Left renal pelvis (tissue), 4 donors: ENCODE results near the gene COPS2. TPM values are rescaled to one million over a fixed set of nuclear protein-coding genes. Genes with fewer than 3 reads are reported as not detected.
"Not testable (repeated sequence)": the region's sequence is repeated elsewhere in the genome, so short reads cannot be mapped to it uniquely, and the experiment has no call there.

ENCODE experiments used
- DNase-seq, 4 donors: peaks; one replicate each; pipeline ENCODE4 v3.0.0-alpha.2; 2013; ENCODE audit warnings: low read depth in 4 of 4, low spot score in 3 of 4
- polyA plus RNA-seq, 4 donors: library from polyadenylated mRNA; unstranded; fragments of 120-200 nt; gene quantifications; one replicate each; pipeline ENCODE4 v1.2.1, GENCODE V29; 2013; ENCODE audit not compliant: insufficient read length in 4 of 4

Gene COPS2
- 100 to 1,000 TPM in 2 of 4 donors, 10 to 100 TPM in 2; 87.2 to 132 (median 104) TPM for polyA plus RNA-seq

- DNase-seq = peak; percentile 96 to 98 (median 98)
Measured at GRCh38 chr15:49155110-49155833, at the start of gene COPS2. Gene COPS2 (minus strand): TSS chr15:49155599. CDS start chr15:49155578, 21 bp downstream.

GRCh38 chr15:49200347-49200746 is 44.9 kb upstream of the COPS2 start:
- no peak for DNase-seq

- DNase-seq = no peak
Measured at GRCh38 chr15:49199666-49200065, 44.3 kb upstream of the COPS2 start.

DNA sequence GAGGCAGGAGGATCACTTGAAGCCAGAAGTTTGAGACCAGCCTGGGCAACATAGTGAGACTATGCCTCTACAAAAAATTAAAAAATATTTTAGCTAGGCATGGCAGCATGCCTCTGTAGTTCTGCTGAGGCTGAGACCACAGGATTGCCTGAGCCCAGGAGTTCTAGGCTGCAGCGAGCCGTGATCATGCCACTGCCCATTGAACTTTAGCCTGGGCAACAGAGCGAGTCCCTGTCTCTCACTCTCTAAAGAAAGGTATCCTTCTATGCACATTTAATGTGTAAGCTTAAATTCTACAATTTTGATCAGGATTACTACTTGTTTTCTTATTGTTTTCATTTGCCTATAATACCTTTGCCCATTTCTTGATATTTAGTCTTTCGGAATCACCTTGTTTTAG is 41.5 kb upstream of the COPS2 start:
- no peak for DNase-seq

- no peak for DNase-seq
Measured at GRCh38 chr15:49191892-49192291, 36.5 kb upstream of the COPS2 start.

- DNase-seq = no peak
Measured at GRCh38 chr15:49190586-49190985, 35.2 kb upstream of the COPS2 start.

DNA sequence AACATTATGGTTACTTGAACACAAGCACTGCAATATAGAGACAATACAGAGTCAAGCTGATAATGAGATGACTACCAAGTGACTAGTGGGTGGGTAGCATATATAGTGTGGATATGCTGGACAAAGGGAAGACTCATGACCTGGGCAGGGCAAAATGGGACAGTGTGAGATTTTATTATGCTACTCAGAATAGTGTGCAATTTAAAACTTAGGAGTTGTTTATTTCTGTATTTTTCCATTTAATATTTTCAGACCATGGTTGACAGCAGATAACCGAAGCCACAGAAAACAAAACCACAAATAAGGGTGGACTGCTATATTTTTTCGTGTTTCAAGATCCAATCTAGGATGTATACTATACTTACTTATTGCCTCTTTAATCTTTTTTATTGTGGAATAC is 34.2 kb upstream of the COPS2 start:
- DNase-seq = no peak

DNA sequence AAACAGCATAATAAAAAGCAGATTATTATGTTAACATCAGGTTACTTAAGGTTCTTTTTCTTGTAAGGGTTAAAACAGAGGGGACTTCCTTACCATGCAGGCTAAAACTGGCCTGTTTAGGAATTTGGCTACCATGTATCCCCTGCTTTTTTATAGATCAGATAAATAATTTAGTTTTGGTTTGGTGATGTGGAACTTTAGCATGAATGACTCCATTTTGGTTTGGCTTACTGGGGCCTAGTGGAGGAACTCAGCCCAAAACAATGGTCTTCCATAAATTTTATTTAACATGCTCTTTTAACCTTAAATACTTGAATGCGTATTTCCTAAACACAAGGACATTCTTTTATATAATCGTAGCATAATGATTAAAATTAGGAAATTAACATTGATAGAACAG is 33.5 kb upstream of the COPS2 start:
- DNase-seq = no peak

DNA sequence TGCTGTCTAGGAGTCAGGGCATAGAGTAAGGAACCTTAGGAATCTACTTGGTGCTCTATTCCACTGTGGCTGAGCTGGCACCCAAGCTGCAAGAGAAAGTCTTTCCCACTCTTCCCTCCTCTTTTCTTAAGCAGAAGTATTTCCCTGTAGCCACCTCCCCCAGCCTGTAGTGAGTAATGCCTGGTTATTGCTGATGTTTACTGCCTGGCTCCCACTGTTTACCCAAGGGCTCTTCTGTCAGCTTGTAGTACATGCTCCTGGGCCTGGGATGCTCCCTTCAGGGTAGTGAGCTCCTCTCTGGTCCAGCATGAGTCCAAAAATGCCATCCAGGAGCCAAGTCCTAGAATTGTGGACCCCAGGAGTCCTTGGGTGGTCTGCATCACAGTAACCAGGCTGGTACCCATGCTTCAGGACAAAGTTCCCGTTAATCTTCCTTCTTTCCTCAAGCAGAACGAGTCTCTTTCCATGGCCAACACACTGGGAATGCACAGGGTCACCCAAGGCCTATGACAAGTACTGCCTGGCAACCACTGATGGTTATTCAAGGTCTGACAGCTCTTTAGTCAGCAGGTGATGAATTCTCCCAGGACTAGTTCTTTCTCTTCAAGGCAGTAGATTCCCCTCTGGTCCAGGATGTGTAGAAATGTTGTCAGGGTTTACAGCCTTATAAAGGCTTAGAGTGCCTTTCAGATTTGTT is 32.3 kb upstream of the COPS2 start:
- DNase-seq = no peak

- no peak for DNase-seq
Measured at GRCh38 chr15:49185473-49185872, 30.1 kb upstream of the COPS2 start.

GRCh38 chr15:49183741-49184140 is 28.3 kb upstream of the COPS2 start:
- not testable (repeated sequence) for DNase-seq

- no peak for DNase-seq
Measured at GRCh38 chr15:49182128-49182527, 26.7 kb upstream of the COPS2 start.

DNA sequence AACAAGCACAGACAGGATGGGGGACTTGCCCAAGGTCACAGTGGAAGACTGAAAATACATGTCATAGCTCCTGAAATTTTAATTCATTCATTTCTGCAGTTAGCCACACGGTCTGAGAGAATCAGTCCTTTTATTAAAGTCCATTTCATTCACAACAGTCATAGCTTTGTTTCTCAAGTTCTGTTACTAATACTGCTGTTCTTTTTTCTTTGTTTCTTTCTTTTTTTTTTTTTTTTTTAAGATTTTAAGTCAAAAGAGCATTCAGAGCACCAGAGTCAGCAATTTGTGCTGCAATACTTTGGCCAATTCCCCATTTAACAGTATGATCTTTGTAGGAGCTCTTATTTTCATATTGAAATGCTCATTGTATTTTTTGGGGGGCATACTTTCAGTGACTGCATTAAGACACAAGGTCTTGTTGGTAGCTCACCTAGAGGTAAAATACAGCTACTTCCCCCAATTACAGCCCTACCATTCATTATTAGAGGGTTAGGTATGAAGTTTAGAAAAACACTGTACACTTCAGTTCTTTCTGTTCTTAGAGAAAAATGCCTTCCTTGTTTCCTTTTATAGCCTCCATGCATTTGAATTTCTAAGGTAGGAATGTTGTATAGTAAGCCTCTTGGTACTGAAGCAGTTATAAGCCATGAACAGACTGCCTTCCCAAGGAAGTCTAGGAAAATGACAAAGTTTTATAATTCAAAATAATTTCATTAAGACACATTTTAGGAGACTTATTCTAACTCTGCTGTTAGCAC is 24.2 kb upstream of the COPS2 start:
- no peak for DNase-seq

GRCh38 chr15:49178497-49178896 is 23.1 kb upstream of the COPS2 start:
- DNase-seq = no peak

DNA sequence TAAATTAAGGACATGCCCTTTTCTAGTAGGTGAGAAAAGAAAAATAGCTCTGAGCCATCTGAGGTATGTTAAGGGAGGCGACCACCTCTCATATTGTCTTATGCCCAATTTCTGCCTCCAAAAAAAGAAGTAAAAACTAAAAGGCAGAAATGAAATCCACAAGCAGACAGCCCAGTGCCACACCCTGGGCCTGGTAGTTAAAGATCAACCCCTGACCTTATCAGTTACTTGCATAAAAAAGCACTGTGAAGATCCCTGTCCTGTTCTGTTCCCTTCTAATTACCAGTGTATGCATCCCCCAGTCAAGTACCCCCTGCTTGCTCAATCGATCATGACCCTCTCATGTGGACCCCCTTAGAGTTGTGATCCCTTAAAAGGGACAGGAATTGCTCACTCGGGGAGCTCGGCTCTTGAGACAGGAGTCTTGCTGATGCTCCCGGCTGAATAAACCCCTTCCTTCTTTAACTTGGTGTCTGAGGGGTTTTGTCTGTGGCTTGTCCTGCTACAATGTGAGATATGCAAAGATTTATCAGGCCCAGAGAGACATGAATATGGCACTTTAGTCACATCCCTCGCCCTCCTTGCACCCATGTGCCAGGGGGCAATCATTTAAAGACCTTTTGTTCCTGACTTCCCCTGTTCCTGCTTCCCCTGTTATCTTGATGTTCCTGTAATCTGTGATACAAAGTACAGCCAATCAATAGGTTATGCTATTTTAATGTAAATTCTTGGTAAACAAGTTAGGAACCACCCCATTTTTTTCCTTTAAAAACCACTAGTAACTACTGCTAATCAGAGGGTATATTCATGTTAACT is 20.4 kb upstream of the COPS2 start:
- DNase-seq = not testable (repeated sequence)

- no peak for DNase-seq
Measured at GRCh38 chr15:49174902-49175301, 19.5 kb upstream of the COPS2 start.

DNA sequence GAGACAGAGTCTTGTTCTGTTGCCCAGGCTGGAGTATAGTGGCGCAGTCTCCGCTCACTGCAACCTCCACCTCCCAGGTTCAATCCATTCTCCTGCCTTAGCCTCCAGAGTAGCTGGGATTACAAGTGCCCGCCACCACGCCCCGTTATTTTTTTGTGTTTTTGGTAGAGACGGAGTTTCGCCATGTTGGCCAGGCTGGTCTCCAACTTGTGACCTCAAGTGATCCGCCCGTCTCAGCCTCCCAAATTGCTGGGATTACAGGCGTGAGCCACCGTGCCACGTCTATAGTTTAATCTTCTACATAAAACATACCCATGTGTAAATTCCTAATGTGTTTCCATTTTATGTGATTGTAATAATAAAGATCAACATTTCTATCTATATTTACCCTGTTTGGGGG is 16.4 kb upstream of the COPS2 start:
- no peak for DNase-seq

DNA sequence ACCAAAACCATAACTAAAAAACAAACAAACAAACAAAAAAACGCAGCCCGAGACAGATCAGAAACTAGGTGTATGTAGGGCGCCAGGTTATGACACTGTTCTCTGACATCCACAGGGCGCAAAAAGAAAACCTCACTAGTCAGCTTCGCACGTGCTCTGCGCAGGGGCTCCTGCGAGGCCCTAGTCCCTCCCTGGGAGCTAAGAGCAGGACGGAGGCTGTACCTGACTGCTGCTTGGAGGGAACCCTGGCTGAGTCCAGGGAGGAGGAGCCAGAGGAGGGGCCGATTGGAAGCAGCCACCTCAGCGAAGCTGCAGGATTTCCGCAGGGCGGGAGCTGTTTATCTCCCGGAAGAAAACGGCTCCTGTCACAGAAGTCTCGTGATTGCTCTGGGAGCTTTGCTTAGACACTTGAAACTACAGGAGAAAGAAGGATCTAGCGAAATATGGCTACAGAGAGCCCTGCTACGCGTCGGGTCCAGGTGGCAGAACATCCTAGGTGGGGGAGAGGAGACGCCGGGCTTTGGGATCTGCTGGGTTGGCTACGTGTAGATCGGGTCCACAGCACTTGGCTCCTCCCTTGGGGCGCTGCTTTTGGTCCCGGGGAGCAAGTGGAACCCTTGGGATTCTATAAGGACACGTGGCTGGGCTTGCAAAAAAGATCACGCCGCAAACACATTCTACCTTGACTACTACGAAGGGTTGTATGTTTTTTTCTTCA is 14.6 kb upstream of the COPS2 start, which contains the start of gene GALK2:
GALK2 (plus strand) TSS at position 368 of the 718 bp plus-strand sequence; CDS start at position 444, 76 bp downstream.
- DNase-seq = peak; percentile 74 to 85 (median 76)

GRCh38 chr15:49168016-49168415 is 12.6 kb upstream of the COPS2 start:
- DNase-seq = no peak

GRCh38 chr15:49164865-49165264 is 9.5 kb upstream of the COPS2 start:
- DNase-seq = no peak
